ENCODE results near the gene MRPL47. TPM values are rescaled to one million over a fixed set of nuclear protein-coding genes. Genes with fewer than 3 reads are reported as not detected.

The MRPL47 gene
- polyA plus RNA-seq, 1 donor (not counting 4 experiments of a cell fraction or from before 2014, with no cell fraction given): 80.8 TPM

DNA sequence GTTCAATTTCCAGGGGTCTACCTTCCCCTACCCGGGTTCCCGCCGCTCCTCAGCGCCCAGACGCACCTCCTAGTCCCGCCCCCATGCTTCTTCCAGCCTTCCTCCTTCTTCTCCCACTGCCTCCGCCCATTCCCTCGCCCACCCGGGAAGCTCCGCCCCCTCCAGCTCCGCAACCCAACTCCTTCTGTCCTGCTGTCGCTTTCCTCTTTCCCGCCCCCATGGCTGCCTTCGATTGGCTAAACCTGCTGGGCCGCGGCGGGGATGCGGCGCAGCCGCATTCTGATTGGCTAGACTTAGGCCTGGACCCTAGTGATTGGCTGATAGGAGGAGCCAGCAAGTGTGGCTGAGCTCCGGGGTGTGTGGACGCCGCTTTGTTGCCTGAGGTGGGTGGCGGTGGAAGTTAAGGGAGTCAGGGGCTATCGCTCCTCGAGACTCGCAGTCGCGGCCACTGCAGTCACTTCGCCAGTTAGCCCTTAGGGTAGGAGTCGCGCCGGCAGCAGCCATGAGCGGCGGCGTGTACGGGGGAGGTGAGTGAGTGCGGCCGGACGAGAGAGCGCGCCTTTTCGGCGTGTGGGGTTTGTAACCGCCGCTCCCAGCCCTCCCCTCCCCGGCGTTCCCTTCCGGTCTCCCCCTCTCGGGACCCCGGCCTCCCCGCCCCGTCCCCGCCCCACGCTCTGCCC is 41.7 kb downstream of the MRPL47 start, which contains the start of gene ACTL6A:
Gene ACTL6A, plus strand, starts transcription at position 336 of the 680 bp plus-strand sequence. Its CDS starts 167 bp downstream, at position 503.
- dilution Hi-C loops (cut with MboI; ENCODE audit: extremely low pct_ligation_motif_present, low sequenced_read_pairs): no loop called here
- Histone ChIP-seq H3K27me3 (ENCODE audit: control insufficient read depth, extremely low read depth, insufficient read depth, low read length) (no peaks in the 10 kb centered on the region), H3K9ac (ENCODE audit: control insufficient read depth, extremely low read depth, insufficient read depth, low read length) (peak within 1 kb of the TSS; percentile 89), H3K9me1 (ENCODE audit: control insufficient read depth, extremely low read depth, insufficient read depth, low read length) (no peaks in the 10 kb centered on the region), H3K4me1 (ENCODE audit: control insufficient read depth, extremely low read depth, insufficient read depth, low read length) (peaks cover 11% of the 10 kb centered on the region), H3K79me2 (ENCODE audit: control insufficient read depth, insufficient read depth, low read length) (peaks cover 42% of the 10 kb centered on the region), H3K4me2 (ENCODE audit: control insufficient read depth, extremely low read depth, insufficient read depth, low read depth, low read length) (peak within 1 kb of the TSS; percentile 94), H4K20me1 (ENCODE audit: control insufficient read depth, extremely low read depth, insufficient read depth, low read length) (no peaks in the 10 kb centered on the region), H3K36me3 (ENCODE audit: control insufficient read depth in 2 of 2, extremely low read depth in 1 of 2, insufficient read depth in 2 of 2, low read length in 2 of 2) (no peaks in the 10 kb centered on the region), H2AFZ (ENCODE audit: control insufficient read depth, low read length) (peak within 1 kb of the TSS; percentile 99), H3K9me3 (ENCODE audit: control insufficient read depth, low read depth, low read length) (no peaks in the 10 kb centered on the region), H3K27ac (ENCODE audit: control insufficient read depth, insufficient read depth, low read length) (peak within 1 kb of the TSS; percentile 72), H3K4me3 (ENCODE audit: control insufficient read depth in 2 of 3, extremely low read depth in 1 of 3, insufficient read depth in 2 of 3, low read depth in 1 of 3, low read length in 3 of 3) (peak within 1 kb of the TSS; percentile 75 to 90 (median 86))
- FAIRE-seq (peak; percentile 91), DNase-seq (ENCODE audit: low read depth, low spot score) (peak; percentile 92)
- TF ChIP-seq, protein P1, sequence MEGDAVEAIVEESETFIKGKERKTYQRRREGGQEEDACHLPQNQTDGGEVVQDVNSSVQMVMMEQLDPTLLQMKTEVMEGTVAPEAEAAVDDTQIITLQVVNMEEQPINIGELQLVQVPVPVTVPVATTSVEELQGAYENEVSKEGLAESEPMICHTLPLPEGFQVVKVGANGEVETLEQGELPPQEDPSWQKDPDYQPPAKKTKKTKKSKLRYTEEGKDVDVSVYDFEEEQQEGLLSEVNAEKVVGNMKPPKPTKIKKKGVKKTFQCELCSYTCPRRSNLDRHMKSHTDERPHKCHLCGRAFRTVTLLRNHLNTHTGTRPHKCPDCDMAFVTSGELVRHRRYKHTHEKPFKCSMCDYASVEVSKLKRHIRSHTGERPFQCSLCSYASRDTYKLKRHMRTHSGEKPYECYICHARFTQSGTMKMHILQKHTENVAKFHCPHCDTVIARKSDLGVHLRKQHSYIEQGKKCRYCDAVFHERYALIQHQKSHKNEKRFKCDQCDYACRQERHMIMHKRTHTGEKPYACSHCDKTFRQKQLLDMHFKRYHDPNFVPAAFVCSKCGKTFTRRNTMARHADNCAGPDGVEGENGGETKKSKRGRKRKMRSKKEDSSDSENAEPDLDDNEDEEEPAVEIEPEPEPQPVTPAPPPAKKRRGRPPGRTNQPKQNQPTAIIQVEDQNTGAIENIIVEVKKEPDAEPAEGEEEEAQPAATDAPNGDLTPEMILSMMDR (optimal IDR thresholded peaks at IDR 0.05 in 1 of 3, IDR thresholded peaks at IDR 0.05 in 1 of 3, conservative IDR thresholded peaks at IDR 0.05 in 1 of 3; ENCODE audit: extremely low read depth in 1 of 3, insufficient read depth in 2 of 3, low read length in 3 of 3): no peak
- no peak for TF ChIP-seq EZH2 (IDR thresholded peaks at IDR 0.05; ENCODE audit: low read length)

DNA sequence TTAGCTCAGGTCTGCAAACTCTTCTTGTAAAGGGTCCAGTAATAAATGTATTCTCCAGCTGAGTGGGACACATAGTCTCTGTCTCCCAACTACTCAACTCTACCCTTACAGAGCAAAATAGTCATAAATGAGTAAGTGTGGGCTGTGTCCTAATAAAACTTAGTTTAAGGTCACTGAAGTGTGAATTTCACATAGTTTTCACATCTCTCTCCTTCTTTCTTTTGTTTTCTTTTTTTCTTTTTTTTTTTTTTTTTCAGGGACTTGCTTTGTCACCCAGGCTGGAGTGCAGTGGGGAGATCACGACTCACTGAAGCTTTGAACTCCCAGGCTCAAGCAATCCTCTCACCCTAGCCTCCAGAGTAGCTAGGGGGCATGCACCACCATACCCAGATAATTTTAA is 43.6 kb downstream of the MRPL47 start:
- Histone ChIP-seq H3K4me1 (ENCODE audit: control insufficient read depth, extremely low read depth, insufficient read depth, low read length) (peaks cover 11% of the 10 kb centered on the region), H2AFZ (ENCODE audit: control insufficient read depth, low read length) (no peak overlapping the region), H3K27ac (ENCODE audit: control insufficient read depth, insufficient read depth, low read length) (no peak overlapping the region), H3K36me3 (ENCODE audit: control insufficient read depth in 2 of 2, extremely low read depth in 1 of 2, insufficient read depth in 2 of 2, low read length in 2 of 2) (no peaks in the 10 kb centered on the region), H3K9ac (ENCODE audit: control insufficient read depth, extremely low read depth, insufficient read depth, low read length) (no peak overlapping the region), H3K9me1 (ENCODE audit: control insufficient read depth, extremely low read depth, insufficient read depth, low read length) (no peaks in the 10 kb centered on the region), H4K20me1 (ENCODE audit: control insufficient read depth, extremely low read depth, insufficient read depth, low read length) (no peaks in the 10 kb centered on the region), H3K9me3 (ENCODE audit: control insufficient read depth, low read depth, low read length) (no peaks in the 10 kb centered on the region), H3K79me2 (ENCODE audit: control insufficient read depth, insufficient read depth, low read length) (peaks cover 23% of the 10 kb centered on the region), H3K4me3 (ENCODE audit: control insufficient read depth in 2 of 3, extremely low read depth in 1 of 3, insufficient read depth in 2 of 3, low read depth in 1 of 3, low read length in 3 of 3) (no peak overlapping the region), H3K27me3 (ENCODE audit: control insufficient read depth, extremely low read depth, insufficient read depth, low read length) (no peaks in the 10 kb centered on the region), H3K4me2 (ENCODE audit: control insufficient read depth, extremely low read depth, insufficient read depth, low read depth, low read length) (no peak overlapping the region)
- dilution Hi-C loops (cut with MboI; ENCODE audit: extremely low pct_ligation_motif_present, low sequenced_read_pairs): no loop called here
- FAIRE-seq (no peak), DNase-seq (ENCODE audit: low read depth, low spot score) (no peak)
- TF ChIP-seq, protein P1 (optimal IDR thresholded peaks at IDR 0.05 in 1 of 3, IDR thresholded peaks at IDR 0.05 in 1 of 3, conservative IDR thresholded peaks at IDR 0.05 in 1 of 3; ENCODE audit: extremely low read depth in 1 of 3, insufficient read depth in 2 of 3, low read length in 3 of 3): no peak
- no peak for TF ChIP-seq EZH2 (IDR thresholded peaks at IDR 0.05; ENCODE audit: low read length)
